AG04450 (cell line): ENCODE results near the gene CDY2B. TPM values are rescaled to one million over a fixed set of nuclear protein-coding genes. Genes with fewer than 3 reads are reported as not detected.
"Not testable (repeated sequence)": the region's sequence is repeated elsewhere in the genome, so short reads cannot be mapped to it uniquely, and the experiment has no call there.

Source experiments
- CTCF ChIA-PET: fragments of 300-600, 350-600 bp; formaldehyde crosslinking; extraction: SDS; loops from one replicate; lab custom pipeline; 2022; ENCODE audit warnings: antibody characterized with exemption, inconsistent platforms; lab: Charles Lee
- POLR2A ChIA-PET: fragments of 350-600 bp; formaldehyde crosslinking; extraction: SDS; loops from one replicate; lab custom pipeline; 2021; ENCODE audit warnings: antibody characterized with exemption, inconsistent platforms; lab: Yijun Ruan, JAX
- DNase-seq: peaks from one replicate; pipeline ENCODE4 v3.0.0-alpha.2; 2011; ENCODE audit warnings: low read depth, low spot score
- H3K27ac ChIP-seq: one replicate; pipeline ENCODE4 v1.5.1; 2012; ENCODE audit warnings: low read depth, low read length, control low read depth
- H3K27me3 ChIP-seq: one replicate; pipeline ENCODE4 v1.6.0; 2012; ENCODE audit warnings: low read length; ENCODE audit not compliant: control insufficient read depth, insufficient read depth
- H3K4me3 ChIP-seq: 2 replicates; pipeline ENCODE4 v1.5.1; 2011; ENCODE audit warnings: mild to moderate bottlenecking, low read depth, low read length, control low read depth
- H3K9me3 ChIP-seq: 2 replicates; pipeline ENCODE4 v1.5.1; 2012; ENCODE audit warnings: low read length; ENCODE audit not compliant: control insufficient read depth, insufficient read depth
- polyA minus RNA-seq: library from RNA; depleted of rRNA, polyadenylated mRNA; stranded (reverse); fragments of >200 nt; gene quantifications from 2 replicates; pipeline ENCODE4 v1.2.3, GENCODE V29; 2011; rRNA and poly(A)+ RNA removed
- polyA plus RNA-seq: library from polyadenylated mRNA; depleted of rRNA; stranded (reverse); fragments of >200 nt; gene quantifications from 2 replicates; pipeline ENCODE4 v1.2.3, GENCODE V29; 2011; rRNA removed

CDY2B gene
- not detected in 2 replicates for polyA plus RNA-seq
- polyA minus RNA-seq, result not detected in 2 replicates

DNA sequence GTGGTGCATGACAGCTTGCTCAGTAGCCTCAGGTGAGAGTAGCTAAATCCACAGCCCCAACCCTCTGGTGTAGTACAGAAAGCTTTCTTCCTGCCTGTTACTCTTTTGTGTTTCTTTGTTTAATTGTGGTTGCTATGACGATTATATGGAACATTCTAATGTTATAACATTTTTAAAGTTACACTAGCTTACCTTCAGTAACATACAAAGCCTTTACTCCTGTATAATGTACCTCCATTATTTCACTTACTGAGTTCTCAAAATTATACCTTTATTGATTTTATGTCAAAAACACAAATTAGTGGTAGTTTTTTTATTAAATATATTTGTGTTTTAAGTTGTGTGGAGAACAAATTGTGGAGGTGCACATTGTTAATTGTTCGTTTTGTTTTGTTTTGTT lies at the start of gene CDY2B:
Gene CDY2B (minus strand): TSS at position 101 of the 400 bp plus-strand sequence. CDS start 328 bp downstream, outside the sequence.
- H3K27ac ChIP-seq, H3K4me3 ChIP-seq, DNase-seq, POLR2A ChIA-PET, H3K9me3 ChIP-seq, CTCF ChIA-PET, H3K27me3 ChIP-seq: not testable (repeated sequence)

DNA sequence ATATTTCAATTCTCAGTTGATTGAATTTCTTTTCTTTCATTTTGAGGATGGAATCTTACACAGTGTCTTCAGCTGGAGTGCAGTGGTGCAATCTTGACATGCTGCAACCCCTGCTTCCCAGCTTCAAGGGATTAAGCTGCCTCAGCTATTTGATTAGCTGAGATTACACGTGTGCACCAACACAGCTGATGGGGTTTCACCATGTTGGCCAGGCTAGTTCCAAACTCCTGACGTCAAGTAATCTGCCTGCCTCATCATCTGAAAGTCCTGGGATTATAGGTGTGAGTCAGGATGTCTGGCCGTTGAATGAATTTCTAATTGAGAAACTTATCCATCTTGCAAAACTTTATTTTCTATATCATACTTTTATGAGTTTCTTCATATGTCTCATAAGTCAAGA lies 28.0 kb upstream of the CDY2B start:
- CTCF ChIA-PET, H3K9me3 ChIP-seq, H3K27me3 ChIP-seq, POLR2A ChIA-PET, DNase-seq, H3K27ac ChIP-seq, H3K4me3 ChIP-seq: not testable (repeated sequence)

GRCh38 chrY:17907351-17907750 lies 27.3 kb upstream of the CDY2B start:
- CTCF ChIA-PET, H3K27ac ChIP-seq, DNase-seq, H3K9me3 ChIP-seq, H3K4me3 ChIP-seq, POLR2A ChIA-PET, H3K27me3 ChIP-seq: not testable (repeated sequence)

GRCh38 chrY:17881697-17882096 lies 1.7 kb upstream of the CDY2B start:
- DNase-seq, H3K4me3 ChIP-seq, H3K9me3 ChIP-seq, H3K27me3 ChIP-seq, CTCF ChIA-PET, POLR2A ChIA-PET, H3K27ac ChIP-seq: not testable (repeated sequence)

GRCh38 chrY:17876767-17877166 lies 3.3 kb downstream of the CDY2B start:
- H3K9me3 ChIP-seq, H3K27ac ChIP-seq, DNase-seq, CTCF ChIA-PET, POLR2A ChIA-PET, H3K27me3 ChIP-seq, H3K4me3 ChIP-seq: not testable (repeated sequence)

DNA sequence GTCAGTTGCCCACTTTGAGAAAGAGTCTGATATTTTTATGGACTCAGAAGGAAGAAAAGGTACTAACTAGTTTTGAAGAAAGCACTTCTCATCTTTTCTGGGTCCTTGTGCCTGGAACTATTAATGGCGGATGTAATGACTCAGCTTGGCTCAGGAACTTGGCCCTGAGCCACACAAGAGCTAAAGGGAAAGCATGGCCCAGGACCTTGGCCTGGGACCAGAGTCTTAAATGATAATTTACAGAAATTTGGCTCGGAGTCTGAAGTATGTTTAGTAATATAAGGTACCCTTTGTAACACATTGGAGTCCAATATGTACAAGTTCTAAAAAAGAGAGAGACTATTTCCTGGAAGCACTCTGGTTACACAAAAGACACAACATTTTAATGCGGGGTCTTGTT lies 4.6 kb downstream of the CDY2B start:
- DNase-seq, H3K27me3 ChIP-seq, POLR2A ChIA-PET, H3K27ac ChIP-seq, H3K4me3 ChIP-seq, CTCF ChIA-PET, H3K9me3 ChIP-seq: not testable (repeated sequence)

- H3K27ac ChIP-seq, H3K9me3 ChIP-seq, CTCF ChIA-PET, POLR2A ChIA-PET, DNase-seq, H3K4me3 ChIP-seq, H3K27me3 ChIP-seq: not testable (repeated sequence)
Measured at GRCh38 chrY:17871194-17871903, 8.7 kb downstream of the CDY2B start.

DNA sequence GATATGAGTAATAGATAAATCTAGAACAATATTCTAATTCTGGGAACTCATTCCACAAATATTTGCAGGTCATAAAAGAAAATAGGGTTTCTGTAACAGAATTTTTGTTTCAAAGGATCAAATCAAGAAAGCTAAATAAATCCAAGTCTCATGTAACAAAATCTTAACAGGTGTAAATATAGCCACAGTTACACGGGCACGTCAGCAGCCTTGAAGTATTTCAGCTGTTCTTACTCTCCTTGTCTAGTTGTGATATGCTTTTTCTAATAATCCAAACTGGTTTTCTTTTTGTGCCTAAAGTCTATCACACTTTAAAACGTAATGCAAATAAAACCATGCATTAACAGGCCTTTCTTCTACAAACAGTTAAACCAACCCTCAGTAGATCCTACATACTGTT lies 9.3 kb downstream of the CDY2B start:
- CTCF ChIA-PET, result not testable (repeated sequence)

GRCh38 chrY:17867850-17868249 lies 12.2 kb downstream of the CDY2B start:
- POLR2A ChIA-PET, H3K27ac ChIP-seq, H3K27me3 ChIP-seq, CTCF ChIA-PET, H3K9me3 ChIP-seq, H3K4me3 ChIP-seq, DNase-seq: not testable (repeated sequence)

More for the DNA sequence above, 9.3 kb downstream of the CDY2B start:
- POLR2A ChIA-PET, H3K27me3 ChIP-seq, H3K9me3 ChIP-seq, H3K27ac ChIP-seq, DNase-seq, H3K4me3 ChIP-seq: not testable (repeated sequence)

- DNase-seq, H3K27ac ChIP-seq, H3K4me3 ChIP-seq, H3K9me3 ChIP-seq, H3K27me3 ChIP-seq, CTCF ChIA-PET, POLR2A ChIA-PET: not testable (repeated sequence)
Measured at GRCh38 chrY:17860634-17861033, 19.4 kb downstream of the CDY2B start.

DNA sequence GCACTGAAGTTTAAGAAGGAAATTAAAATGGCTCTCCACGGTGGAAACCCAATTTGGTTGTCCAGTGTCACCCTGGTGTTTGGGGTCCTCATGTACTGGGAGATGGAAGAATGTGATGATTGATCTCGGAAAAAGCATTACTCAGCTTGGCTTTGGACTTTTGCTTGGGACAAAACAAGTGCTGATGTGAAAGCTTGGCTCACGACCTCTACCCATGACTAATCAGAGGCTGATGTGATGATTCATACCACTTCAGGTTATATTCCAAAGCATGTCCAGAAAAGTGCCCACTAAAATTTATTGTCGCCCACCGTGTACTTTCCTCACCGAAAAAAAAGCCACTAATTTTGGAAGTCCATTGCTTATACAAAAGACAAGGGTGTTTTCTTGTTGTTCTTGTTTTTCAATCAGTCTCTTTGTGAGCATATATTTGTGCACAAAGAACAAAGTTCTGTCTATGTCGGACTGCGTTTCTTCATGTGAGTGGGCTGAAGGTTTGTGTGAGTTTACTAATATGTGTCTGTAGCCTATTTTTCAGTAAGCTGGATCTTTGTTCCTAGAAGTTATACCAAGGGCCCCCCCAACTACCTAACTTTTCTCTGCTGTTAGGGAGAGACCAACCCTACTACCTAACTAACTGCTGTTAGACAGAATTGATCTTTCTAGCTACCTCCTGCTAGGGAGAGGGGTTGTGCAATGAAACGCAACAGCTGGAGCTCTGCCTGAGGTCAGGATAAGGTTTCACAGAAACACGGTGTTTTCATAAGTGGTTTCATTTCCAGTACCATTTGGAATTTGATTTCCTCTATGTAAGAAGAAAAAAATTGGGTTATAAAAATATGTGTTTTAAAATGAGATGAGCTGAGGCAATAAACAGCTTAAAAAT lies 22.8 kb downstream of the CDY2B start:
- H3K9me3 ChIP-seq, CTCF ChIA-PET, DNase-seq, H3K27ac ChIP-seq, H3K4me3 ChIP-seq, POLR2A ChIA-PET, H3K27me3 ChIP-seq: not testable (repeated sequence)

DNA sequence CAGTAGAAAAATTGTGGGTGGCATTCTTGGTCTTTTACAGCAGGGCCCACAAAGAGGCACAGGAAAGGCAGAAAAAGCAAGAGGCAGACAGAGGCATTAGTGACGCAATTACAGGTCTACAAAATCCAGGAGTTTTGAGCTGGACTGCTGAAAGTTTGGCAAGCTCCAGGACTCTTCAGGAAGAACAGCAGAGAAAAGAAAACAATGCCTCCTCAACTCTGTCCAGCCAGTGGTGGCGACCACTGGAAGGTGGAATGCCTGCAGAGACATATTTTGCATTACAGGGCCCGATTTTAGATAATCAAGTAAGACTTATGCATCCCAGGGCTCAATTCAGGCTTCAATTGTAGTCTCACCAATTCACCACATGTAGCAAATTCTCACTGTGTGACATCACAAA lies 23.5 kb downstream of the CDY2B start:
- CTCF ChIA-PET, POLR2A ChIA-PET: not testable (repeated sequence)

More for the DNA sequence above, 23.5 kb downstream of the CDY2B start:
- H3K9me3 ChIP-seq, H3K4me3 ChIP-seq, H3K27ac ChIP-seq, DNase-seq, H3K27me3 ChIP-seq: not testable (repeated sequence)
